DMS 273 (cell line): ENCODE measurements around the gene CYTH1.
A peak's percentile ranks its signal among the peaks of the same experiment; 100 is the strongest.

Experiments used
- DNase-seq: peaks from one replicate; lab custom pipeline; 2025; ENCODE audit not compliant: unreplicated experiment; lab: John Stamatoyannopoulos, UW

CYTH1 gene

GRCh38 chr17:78781893-78782304, at the start of gene CYTH1:
CYTH1 (minus strand) TSS chr17:78782273; CDS start chr17:78782223, 50 bp downstream.
- no peak for DNase-seq

DNA sequence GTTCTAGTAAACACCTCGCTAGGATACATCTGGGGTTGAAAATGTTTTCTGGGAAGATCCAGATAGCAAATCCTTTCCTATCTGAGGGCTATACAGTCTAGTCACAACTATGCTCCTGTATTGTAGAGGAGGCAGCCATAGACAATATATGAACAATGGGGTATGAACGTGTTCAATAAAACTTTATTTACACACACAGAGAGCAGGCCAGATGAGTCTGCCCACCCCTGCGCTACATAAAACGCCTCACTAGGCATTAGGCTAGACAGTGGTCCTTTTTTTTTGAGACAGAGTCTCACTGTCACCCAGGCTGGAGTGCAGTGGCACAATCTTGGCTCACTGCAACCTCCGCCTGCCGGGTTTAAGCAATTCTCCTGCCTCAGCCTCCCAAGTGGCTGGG, 47.4 kb upstream of the CYTH1 start:
- DNase-seq = no peak

GRCh38 chr17:78828470-78829185, 46.6 kb upstream of the CYTH1 start:
- DNase-seq = peak; percentile 56

- DNase-seq = no peak
Observed at GRCh38 chr17:78826836-78827509, 44.9 kb upstream of the CYTH1 start.

DNA sequence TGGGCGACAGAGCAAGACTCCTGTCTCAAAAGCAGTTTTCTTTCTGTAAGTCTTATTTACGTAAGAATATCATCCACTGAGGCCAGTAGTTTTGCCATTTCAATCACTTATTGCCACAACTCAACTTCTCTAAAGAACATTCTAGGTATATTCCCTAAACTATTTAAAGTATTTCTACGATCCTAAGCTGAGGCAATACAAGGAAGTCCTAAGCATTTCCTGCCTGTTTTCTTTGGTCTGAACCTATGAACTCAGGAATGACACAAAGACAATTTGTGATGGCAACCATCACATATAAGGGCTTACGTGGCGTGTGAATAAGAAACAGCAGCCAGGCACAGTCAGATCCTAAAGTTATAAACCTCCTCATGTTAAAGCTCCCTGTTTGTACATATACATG, 44.3 kb upstream of the CYTH1 start:
- no peak for DNase-seq

DNA sequence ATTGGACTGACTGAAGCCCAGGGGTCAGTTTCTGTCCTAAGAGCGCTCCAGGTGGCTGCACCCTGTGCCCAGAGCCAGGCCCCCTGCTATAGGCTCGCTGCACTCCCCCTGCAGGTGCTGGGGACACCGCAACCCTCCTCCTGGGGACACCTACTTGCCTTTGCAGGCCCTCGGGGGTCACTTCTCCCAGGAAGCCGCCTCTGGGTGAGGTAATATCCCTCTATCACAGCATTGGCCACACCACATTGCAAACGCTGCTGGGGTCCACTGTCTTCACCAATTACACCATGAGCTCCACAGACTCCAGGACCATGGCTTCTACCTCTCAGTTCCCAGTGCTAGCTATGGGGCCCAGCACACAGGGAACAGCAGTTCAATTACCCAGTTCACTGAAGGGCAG, 43.6 kb upstream of the CYTH1 start:
- DNase-seq = no peak

DNA sequence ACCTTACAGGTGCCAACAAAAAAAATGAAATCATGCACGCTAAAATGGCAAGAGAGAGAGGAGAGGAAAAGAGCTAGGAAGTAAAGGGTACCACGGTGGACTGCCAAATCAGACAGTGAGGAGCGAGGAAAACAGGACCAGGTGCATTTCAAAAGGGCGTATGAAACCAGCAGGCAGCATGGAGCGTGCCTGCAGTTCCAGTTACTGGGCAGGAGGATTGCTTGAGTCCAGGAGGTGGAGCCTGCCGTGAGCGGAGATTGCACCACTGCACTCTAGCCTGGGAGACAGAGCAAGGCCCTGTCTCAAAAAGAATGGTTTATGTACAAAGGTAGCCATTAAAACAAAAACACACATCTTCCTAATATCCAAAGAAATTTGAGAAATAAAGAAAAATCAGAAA, 42.2 kb upstream of the CYTH1 start:
- no peak for DNase-seq

GRCh38 chr17:78823282-78824046, 41.4 kb upstream of the CYTH1 start:
- no peak for DNase-seq

GRCh38 chr17:78822552-78822951, 40.5 kb upstream of the CYTH1 start:
- DNase-seq = no peak

- no peak for DNase-seq
Observed at GRCh38 chr17:78821961-78822360, 39.9 kb upstream of the CYTH1 start.

DNA sequence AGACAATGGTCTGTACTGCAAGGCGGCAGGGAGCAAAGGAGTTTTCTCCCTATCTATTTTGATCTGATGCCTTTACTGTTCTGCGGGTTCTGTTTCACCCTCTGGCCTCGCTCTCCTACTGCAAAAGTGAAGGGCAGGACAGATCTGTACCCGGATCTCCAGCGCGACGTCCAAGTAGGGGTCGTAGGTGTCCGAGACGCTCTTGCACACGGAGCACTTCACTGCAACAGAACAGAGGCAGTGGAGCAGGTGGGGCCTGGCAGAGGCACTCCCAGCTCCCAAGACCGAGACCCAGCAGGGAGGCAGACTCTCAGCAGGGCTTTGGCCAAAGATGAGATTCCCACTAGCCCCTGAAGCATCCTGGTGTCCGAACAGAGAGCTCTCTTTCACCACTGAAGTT, 38.8 kb upstream of the CYTH1 start:
- no peak for DNase-seq

DNA sequence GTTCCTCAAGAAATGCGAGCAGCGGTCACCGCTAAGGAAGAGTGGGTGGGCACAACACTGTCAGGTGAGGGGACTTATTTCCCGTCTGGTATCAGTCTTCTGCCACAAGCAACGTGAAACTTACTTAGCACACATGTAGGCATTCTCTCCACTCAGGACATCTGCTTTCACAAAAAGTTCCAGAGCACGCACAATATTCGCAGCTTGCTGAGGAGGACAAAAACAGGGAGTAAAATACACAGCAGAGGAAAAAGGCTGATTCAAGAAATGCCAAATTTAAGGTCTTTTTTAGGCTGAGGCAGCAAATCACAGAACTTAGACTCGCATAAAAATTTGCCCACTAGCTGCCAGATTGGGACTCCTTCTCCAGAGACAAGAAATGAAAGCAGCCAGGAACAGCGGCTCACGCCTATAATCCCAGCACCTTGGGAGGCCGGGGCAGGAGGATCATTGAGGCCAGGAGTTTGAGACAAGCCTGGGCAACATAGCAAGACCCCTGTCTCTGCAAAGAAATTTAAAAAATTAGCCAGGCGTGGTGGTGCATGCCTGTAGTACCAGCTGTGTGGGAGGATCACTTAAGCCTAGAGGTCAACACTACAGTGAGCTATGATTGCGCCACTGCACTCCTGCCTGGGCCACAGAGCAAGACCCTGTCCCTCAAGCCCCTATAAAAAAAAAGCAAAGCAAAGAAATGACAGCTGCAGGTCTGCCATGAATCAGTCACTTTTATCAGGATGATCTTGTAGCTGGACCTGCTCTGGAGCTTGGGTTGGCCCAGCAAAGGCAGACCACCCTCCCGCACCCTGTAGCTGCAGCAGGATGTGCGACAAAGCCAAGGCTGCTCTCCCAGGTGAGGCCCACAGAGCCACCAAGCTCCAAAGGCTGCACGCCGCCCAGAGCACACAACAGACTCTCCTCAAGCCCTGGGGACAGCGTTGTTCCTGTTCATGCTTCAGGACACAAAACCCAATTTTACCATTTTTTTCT, 38.0 kb upstream of the CYTH1 start:
- no peak for DNase-seq

DNA sequence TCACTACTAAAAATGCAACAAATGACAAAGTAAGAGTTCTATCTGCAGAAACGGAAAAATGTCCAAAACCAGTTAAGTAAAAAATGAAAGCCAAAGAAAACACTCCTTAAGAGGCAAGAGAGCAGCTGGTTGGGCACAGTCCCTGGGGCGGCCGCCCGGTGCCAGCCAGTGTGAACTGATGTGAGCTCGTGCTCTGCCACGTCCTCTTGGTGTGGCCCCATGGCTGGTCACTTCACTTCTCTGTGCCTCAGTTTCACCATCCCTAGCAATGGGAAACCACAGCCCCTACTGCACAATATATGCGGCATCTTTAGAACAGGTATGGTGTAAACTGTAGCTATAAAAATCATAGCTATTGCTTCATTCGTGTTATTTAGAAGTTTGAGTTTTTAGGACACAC, 37.3 kb upstream of the CYTH1 start:
- DNase-seq = no peak

- no peak for DNase-seq
Observed at GRCh38 chr17:78818932-78819331, 36.9 kb upstream of the CYTH1 start.

DNA sequence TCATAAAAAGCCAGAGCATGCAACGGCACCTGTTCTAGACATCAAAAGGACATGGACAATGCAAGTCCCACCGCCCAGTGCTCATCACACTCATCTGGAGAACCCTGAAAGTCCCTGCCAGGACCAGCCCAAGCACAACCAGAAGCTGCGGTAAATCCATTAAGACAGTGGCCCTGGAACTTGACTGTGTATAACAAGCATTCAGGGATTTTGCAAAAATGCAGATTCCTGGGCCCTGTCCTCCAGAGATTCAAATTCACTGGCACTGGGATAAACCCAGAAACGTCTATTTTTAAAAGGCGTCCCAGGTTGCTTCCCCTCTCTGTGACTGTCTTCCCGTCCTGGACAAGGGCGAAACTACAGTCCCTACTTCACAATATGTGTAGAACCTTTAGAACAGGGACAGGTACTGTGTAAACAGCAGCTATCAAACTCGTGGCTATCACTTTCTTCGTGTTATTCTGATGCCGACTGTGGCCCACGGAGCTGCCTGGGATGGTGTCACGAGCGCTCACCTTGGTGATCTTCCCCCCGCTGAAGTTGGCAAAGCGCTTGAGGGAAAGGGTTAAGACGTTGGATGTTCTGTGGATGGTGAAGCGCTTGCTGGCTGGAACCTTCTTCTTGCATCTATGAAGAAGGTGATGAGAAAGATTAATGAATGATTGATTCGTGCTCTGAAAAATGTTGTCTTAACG, 36.2 kb upstream of the CYTH1 start:
- no peak for DNase-seq

- DNase-seq = no peak
Observed at GRCh38 chr17:78817123-78817522, 35.0 kb upstream of the CYTH1 start.

DNA sequence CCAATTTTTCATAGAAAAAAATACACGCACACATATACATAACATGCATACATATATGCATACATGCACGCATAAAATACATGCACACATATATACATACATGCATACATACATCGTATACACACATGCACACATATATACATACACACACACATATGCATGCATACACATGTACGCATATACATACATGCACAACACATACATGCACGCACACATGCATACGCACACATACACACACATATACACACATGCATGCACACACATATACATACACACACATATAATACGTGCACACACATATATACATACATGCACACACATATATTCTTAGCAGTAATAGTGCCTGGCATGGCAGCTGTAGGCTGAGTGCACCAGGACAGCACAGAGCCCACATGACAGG, 33.6 kb upstream of the CYTH1 start:
- DNase-seq = no peak

DNA sequence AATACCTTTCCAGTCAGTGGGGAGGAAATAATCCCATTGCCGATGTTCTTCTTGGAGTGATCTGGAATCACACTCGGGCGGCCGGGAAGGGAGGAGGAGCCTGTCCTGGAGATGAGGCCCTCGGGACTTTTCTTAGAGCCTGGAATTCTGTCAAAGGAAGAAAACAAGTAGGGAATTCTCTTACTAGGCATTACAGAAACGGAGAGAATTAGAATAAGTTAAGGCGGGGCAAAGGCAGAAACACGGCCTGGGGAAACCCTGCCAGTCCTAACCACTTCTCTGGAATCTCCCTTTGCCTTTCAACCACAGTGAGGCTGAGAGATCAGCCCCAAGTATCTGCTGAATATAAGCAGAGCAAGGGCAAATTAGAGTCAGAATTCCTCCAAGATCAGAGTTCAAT, 30.8 kb upstream of the CYTH1 start:
- no peak for DNase-seq

DNA sequence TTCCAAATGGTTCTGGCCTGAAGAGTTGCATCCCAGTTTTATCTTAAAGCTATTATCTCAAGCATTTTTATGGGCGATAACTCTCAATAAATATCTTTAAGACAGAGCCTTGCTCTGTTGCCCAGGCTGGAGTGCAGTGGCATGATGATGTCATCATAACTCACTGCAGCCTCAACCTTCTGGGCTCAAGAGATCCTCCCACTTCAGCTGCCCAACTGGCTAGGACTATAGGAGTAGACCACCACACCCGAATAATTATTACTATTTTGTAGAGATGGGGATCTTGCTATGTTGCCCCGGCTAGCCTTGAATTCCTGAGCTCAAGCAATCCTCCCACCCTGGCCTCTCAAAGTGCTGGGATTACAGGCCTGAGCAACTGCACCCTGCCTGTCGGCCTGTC, 26.1 kb upstream of the CYTH1 start:
- no peak for DNase-seq

GRCh38 chr17:78806451-78806850, 24.4 kb upstream of the CYTH1 start:
- no peak for DNase-seq
